Breast epithelium (tissue), 3 donors: ENCODE results near the gene GCNT4.

ENCODE experiments used
- CTCF ChIP-seq, 3 donors: fragments of 450-650 bp; IDR thresholded peaks; one replicate each; pipeline ENCODE4 v1.5.1; 2016 to 2017; ENCODE audit warnings: antibody characterized with exemption in 3 of 3, mild to moderate bottlenecking in 3 of 3, moderate library complexity in 3 of 3
- POLR2AphosphoS5 ChIP-seq, 3 donors: sonication (generic); formaldehyde crosslinking; IDR thresholded peaks; one replicate each; pipeline ENCODE4 v1.6.1; 2017; ENCODE audit warnings: antibody characterized with exemption in 3 of 3

- TF ChIP-seq CTCF (IDR thresholded peaks at IDR 0.05): no peak
- TF ChIP-seq POLR2AphosphoS5 (IDR thresholded peaks at IDR 0.05): no peak
Observed at GRCh38 chr5:75072061-75072460, 19.7 kb upstream of the GCNT4 start.
